GM23338 (cell line): ENCODE data around the gene IRF2BPL. TPM values are rescaled to one million over a fixed set of nuclear protein-coding genes. Genes with fewer than 3 reads are reported as not detected.

Experiments
- ATAC-seq: fragments of 200-7000 bp; cut with Tn5 transposase; 3 replicates; pipeline ENCODE4 v1.9.1; 2020
- DNase-seq: peaks from one replicate; pipeline ENCODE4 v3.0.0-alpha.2; 2015; ENCODE audit warnings: low spot score
- H2AFZ ChIP-seq: fragments of 200-600 bp; sonication (generic); 2 replicates; pipeline ENCODE4 v1.8.0; 2016; ENCODE audit warnings: antibody characterized with exemption, mild to moderate bottlenecking, moderate library complexity
- H3F3A ChIP-seq: fragments of 200-600 bp; sonication (generic); replicated peaks from 2 replicates; pipeline ENCODE4 v1.8.0; 2017; ENCODE audit warnings: antibody characterized with exemption, mixed run types, low read depth
- H3K27ac ChIP-seq: fragments of 200-600 bp; sonication (generic); 2 replicates; pipeline ENCODE4 v1.6.1; 2016; ENCODE audit warnings: low read depth
- H3K27me3 ChIP-seq: fragments of 200-600 bp; sonication (generic); 2 replicates; pipeline ENCODE4 v1.8.0; 2016; ENCODE audit warnings: mild to moderate bottlenecking, mixed run types, moderate library complexity; ENCODE audit not compliant: insufficient read depth
- H3K36me3 ChIP-seq: fragments of 200-600 bp; sonication (generic); 2 replicates; pipeline ENCODE4 v1.8.0; 2016; ENCODE audit warnings: mild to moderate bottlenecking; ENCODE audit not compliant: insufficient read depth
- H3K4me1 ChIP-seq: fragments of 200-600 bp; sonication (generic); 2 replicates; pipeline ENCODE4 v1.8.0; 2016; ENCODE audit warnings: mild to moderate bottlenecking, moderate library complexity; ENCODE audit not compliant: insufficient read depth
- H3K4me2 ChIP-seq: fragments of 200-600 bp; sonication (generic); 2 replicates; pipeline ENCODE4 v1.7.1; 2017; ENCODE audit warnings: mixed run types
- H3K4me3 ChIP-seq: fragments of 200-600 bp; sonication (generic); 2 replicates; pipeline ENCODE4 v1.6.1; 2016; ENCODE audit warnings: mixed run types
- H3K79me2 ChIP-seq: fragments of 200-600 bp; sonication (generic); replicated peaks from 2 replicates; pipeline ENCODE4 v1.8.0; 2017; ENCODE audit warnings: mild to moderate bottlenecking; ENCODE audit not compliant: insufficient read depth
- H3K9me2 ChIP-seq: fragments of 200-600 bp; sonication (generic); 2 replicates; pipeline ENCODE4 v1.8.0; 2017; ENCODE audit not compliant: insufficient read depth
- H4K20me1 ChIP-seq: fragments of 200-600 bp; sonication (generic); replicated peaks from 2 replicates; pipeline ENCODE4 v1.8.0; 2017; ENCODE audit warnings: mild to moderate bottlenecking; ENCODE audit not compliant: insufficient read depth
- H3K27ac Mint-ChIP-seq: 2 replicates; pipeline ENCODE4 v1.8.0; 2020; ENCODE audit warnings: inconsistent platforms, mild to moderate bottlenecking, moderate library complexity, mixed read lengths
- H3K27me3 Mint-ChIP-seq: 3 replicates; pipeline ENCODE4 v1.8.0; 2022; ENCODE audit warnings: low read depth, mild to moderate bottlenecking, moderate library complexity, mixed read lengths, inconsistent platforms; ENCODE audit not compliant: insufficient read depth, poor library complexity
- H3K36me3 Mint-ChIP-seq: 3 replicates; pipeline ENCODE4 v1.8.0; 2021; ENCODE audit warnings: low read depth, mild to moderate bottlenecking, inconsistent platforms, moderate library complexity, mixed read lengths
- H3K4me1 Mint-ChIP-seq: 3 replicates; pipeline ENCODE4 v1.8.0; 2020; ENCODE audit warnings: mild to moderate bottlenecking, inconsistent platforms, mixed read lengths
- H3K4me3 Mint-ChIP-seq: 3 replicates; pipeline ENCODE4 v1.8.0; 2021; ENCODE audit warnings: moderate library complexity, mild to moderate bottlenecking, inconsistent platforms, mixed read lengths
- H3K9me3 Mint-ChIP-seq: 3 replicates; pipeline ENCODE4 v1.8.0; 2020; ENCODE audit warnings: moderate library complexity, mild to moderate bottlenecking, inconsistent platforms, mixed read lengths
- CREB1 ChIP-seq: fragments of 250-450 bp; sonication (Bioruptor Pico); IDR thresholded peaks from 2 replicates; pipeline ENCODE4 v1.5.0; 2020; ENCODE audit warnings: low read depth, mild to moderate bottlenecking, moderate library complexity
- CTCF ChIP-seq, 2 experiments: fragments of 200-600 bp in 1 of 2; sonication (generic) in 1 of 2; conservative IDR thresholded peaks; 2 replicates each; pipeline versions ENCODE4 v1.5.1 to v1.6.1; 2016 to 2017; ENCODE audit warnings: antibody characterized with exemption in 2 of 2, low read depth in 2 of 2, mild to moderate bottlenecking in 2 of 2, moderate library complexity in 1 of 2
- ETS1 ChIP-seq: IDR thresholded peaks from 2 replicates; pipeline ENCODE4 v1.6.1; 2016; ENCODE audit warnings: antibody characterized with exemption
- EZH2 ChIP-seq: fragments of 200-600 bp; sonication (generic); IDR thresholded peaks from one replicate; pipeline ENCODE4 v1.8.0; 2017; ENCODE audit warnings: antibody characterized with exemption, mild to moderate bottlenecking, low read depth; ENCODE audit not compliant: unreplicated experiment
- EZH2phosphoT487 ChIP-seq: fragments of 200-600 bp; sonication (generic); IDR thresholded peaks from one replicate; pipeline ENCODE4 v1.8.1; 2018; ENCODE audit warnings: antibody characterized with exemption; ENCODE audit not compliant: unreplicated experiment
- JUNB ChIP-seq: IDR thresholded peaks from one replicate; pipeline ENCODE4 v1.6.1; 2016; ENCODE audit warnings: antibody characterized with exemption; ENCODE audit not compliant: unreplicated experiment
- NANOG ChIP-seq: IDR thresholded peaks from 2 replicates; pipeline ENCODE4 v1.6.1; 2016; ENCODE audit warnings: antibody characterized with exemption, borderline replicate concordance
- POLR2AphosphoS5 ChIP-seq: IDR thresholded peaks from 2 replicates; pipeline ENCODE4 v1.6.1; 2016; ENCODE audit warnings: antibody characterized with exemption, low read depth
- REST ChIP-seq: IDR thresholded peaks from one replicate; pipeline ENCODE4 v1.6.1; 2018; ENCODE audit warnings: antibody characterized with exemption; ENCODE audit not compliant: unreplicated experiment
- STAT1 ChIP-seq: IDR thresholded peaks from one replicate; pipeline ENCODE4 v1.6.1; 2016; ENCODE audit warnings: antibody characterized with exemption; ENCODE audit not compliant: unreplicated experiment
- ZNF114 ChIP-seq: fragments of 250-450 bp; sonication (Bioruptor Pico); IDR thresholded peaks from 2 replicates; pipeline ENCODE4 v1.5.0; 2020; ENCODE audit warnings: mild to moderate bottlenecking, moderate library complexity
- ZNF331 ChIP-seq: fragments of 250-450 bp; sonication (Bioruptor Pico); IDR thresholded peaks from 2 replicates; pipeline ENCODE4 v1.5.0; 2020; ENCODE audit warnings: low read depth, mild to moderate bottlenecking, moderate library complexity
- ZNF462 ChIP-seq: fragments of 250-450 bp; sonication (Bioruptor Pico); IDR thresholded peaks from 2 replicates; pipeline ENCODE4 v1.5.0; 2020; ENCODE audit warnings: mild to moderate bottlenecking, moderate library complexity
- polyA plus RNA-seq: library from polyadenylated mRNA; unstranded; fragments of >200 nt; fragmentation: Nextera tagmentation; extraction: Ambion mirVana; gene quantifications from 2 replicates; pipeline ENCODE4 v1.2.1, GENCODE V29; 2016
- total RNA-seq: library from RNA; depleted of rRNA; stranded (reverse); fragments of >200 nt; shearing (Covaris generic); gene quantifications from 2 replicates; pipeline ENCODE4 v1.2.3, GENCODE V29; 2014

Gene IRF2BPL
- total and polyA plus RNA-seq, 2 experiments from 2014 or later = 11.2 to 119 TPM

- no peak for TF ChIP-seq ZNF462
- no peak for TF ChIP-seq STAT1
- no peak for TF ChIP-seq EZH2phosphoT487
- TF ChIP-seq JUNB = no peak
- TF ChIP-seq NANOG = no peak
- no peak for TF ChIP-seq ZNF331 (CRISPR knock-in tag)
- no peak for TF ChIP-seq CTCF (conservative IDR thresholded peaks at IDR 0.05; ENCODE audit: low read depth in 2 of 2)
- TF ChIP-seq POLR2AphosphoS5 = no peak
- no peak for TF ChIP-seq REST
- TF ChIP-seq ZNF114 (CRISPR knock-in tag) = no peak
- TF ChIP-seq ETS1 = no peak
- no peak for TF ChIP-seq EZH2
- no peak for TF ChIP-seq CREB1
- Mint-ChIP-seq H3K36me3 (no peaks in the 10 kb centered on the region; the same call in 2 of the 3 replicates), H3K4me3 (no peak overlapping the region; the same call in 2 of the 3 replicates), H3K9me3 (0 out of 3 replicates have a peak, but pooled peaks cover 4% of the 10 kb centered on the region), H3K27ac (no peak overlapping the region), H3K27me3 (peaks cover 11% of the 10 kb centered on the region), H3K4me1 (peaks cover 51% of the 10 kb centered on the region)
- H3K4me1 ChIP-seq = peaks cover 46% of the 10 kb centered on the region
- no peak overlapping the region for H3K4me2 ChIP-seq
- no peaks in the 10 kb centered on the region for H3K79me2 ChIP-seq
- ATAC-seq = no peak
- H2AFZ ChIP-seq = no peak overlapping the region; the same call in 1 of the 2 replicates
- H3K9me2 ChIP-seq = no peaks in the 10 kb centered on the region
- H3K4me3 ChIP-seq = no peak overlapping the region
- 0 out of 2 replicates have a peak, but pooled peaks cover 7% of the 10 kb centered on the region for H3F3A ChIP-seq
- no peak for DNase-seq
- H3K36me3 ChIP-seq = no peaks in the 10 kb centered on the region
- H3K27ac ChIP-seq = no peak overlapping the region; the same call in 1 of the 2 replicates
- H4K20me1 ChIP-seq = no peaks in the 10 kb centered on the region
- no peaks in the 10 kb centered on the region for H3K27me3 ChIP-seq
These were observed 20.0 kb downstream of the IRF2BPL start for GRCh38 chr14:77008541-77008940.
